ENCODE measurements around the gene SLC1A4. TPM values are rescaled to one million over a fixed set of nuclear protein-coding genes. Genes with fewer than 3 reads are reported as not detected.

Gene SLC1A4
- total RNA-seq, 1 donor from 2014 or later, result 41.4 TPM

GRCh38 chr2:65070172-65070830 is 81.1 kb downstream of the SLC1A4 start:
- no peak for TF ChIP-seq CTCF (IDR thresholded peaks at IDR 0.05; ENCODE audit: unreplicated experiment)

GRCh38 chr2:65070856-65071255 is 81.7 kb downstream of the SLC1A4 start:
- H3K27me3 Mint-ChIP-seq (ENCODE audit: unreplicated experiment), result peaks cover 16% of the 10 kb centered on the region
- H3K27ac Mint-ChIP-seq (ENCODE audit: unreplicated experiment), result peak overlapping the region; percentile 89
- H3K9me3 Mint-ChIP-seq (ENCODE audit: unreplicated experiment), result no peaks in the 10 kb centered on the region
- peaks cover 68% of the 10 kb centered on the region for H3K4me1 Mint-ChIP-seq (ENCODE audit: unreplicated experiment)
- H3K36me3 Mint-ChIP-seq (ENCODE audit: low read depth, unreplicated experiment), result peaks cover 50% of the 10 kb centered on the region
- no peak for TF ChIP-seq CTCF (IDR thresholded peaks at IDR 0.05; ENCODE audit: unreplicated experiment)
- H3K4me3 Mint-ChIP-seq (ENCODE audit: unreplicated experiment), result peak overlapping the region; percentile 77
- DNase-seq (ENCODE audit: low spot score), result no peak

More at GRCh38 chr2:65070172-65070830, 81.1 kb downstream of the SLC1A4 start:
- DNase-seq (ENCODE audit: low spot score), result no peak
- H3K4me3 Mint-ChIP-seq (ENCODE audit: unreplicated experiment), result peak overlapping the region; percentile 77
- no peaks in the 10 kb centered on the region for H3K9me3 Mint-ChIP-seq (ENCODE audit: unreplicated experiment)
- H3K27ac Mint-ChIP-seq (ENCODE audit: unreplicated experiment), result peak overlapping the region; percentile 89
- H3K4me1 Mint-ChIP-seq (ENCODE audit: unreplicated experiment), result peaks cover 62% of the 10 kb centered on the region
- peaks cover 45% of the 10 kb centered on the region for H3K36me3 Mint-ChIP-seq (ENCODE audit: low read depth, unreplicated experiment)
- H3K27me3 Mint-ChIP-seq (ENCODE audit: unreplicated experiment), result peaks cover 13% of the 10 kb centered on the region

GRCh38 chr2:65071499-65072180 is 82.4 kb downstream of the SLC1A4 start:
- Mint-ChIP-seq H3K9me3 (ENCODE audit: unreplicated experiment) (no peaks in the 10 kb centered on the region), H3K4me1 (ENCODE audit: unreplicated experiment) (peaks cover 75% of the 10 kb centered on the region), H3K4me3 (ENCODE audit: unreplicated experiment) (no peak overlapping the region), H3K36me3 (ENCODE audit: low read depth, unreplicated experiment) (peaks cover 56% of the 10 kb centered on the region), H3K27me3 (ENCODE audit: unreplicated experiment) (peaks cover 16% of the 10 kb centered on the region), H3K27ac (ENCODE audit: unreplicated experiment) (no peak overlapping the region)
- peak; percentile 28 for DNase-seq (ENCODE audit: low spot score)
- peak; percentile 25 for TF ChIP-seq CTCF (IDR thresholded peaks at IDR 0.05; ENCODE audit: unreplicated experiment)

GRCh38 chr2:65072181-65072970 is 83.2 kb downstream of the SLC1A4 start:
- Mint-ChIP-seq H3K9me3 (ENCODE audit: unreplicated experiment) (no peaks in the 10 kb centered on the region), H3K4me3 (ENCODE audit: unreplicated experiment) (peak overlapping the region; percentile 17), H3K27me3 (ENCODE audit: unreplicated experiment) (peaks cover 16% of the 10 kb centered on the region), H3K27ac (ENCODE audit: unreplicated experiment) (no peak overlapping the region), H3K36me3 (ENCODE audit: low read depth, unreplicated experiment) (peaks cover 59% of the 10 kb centered on the region), H3K4me1 (ENCODE audit: unreplicated experiment) (peaks cover 76% of the 10 kb centered on the region)
- TF ChIP-seq CTCF (IDR thresholded peaks at IDR 0.05; ENCODE audit: unreplicated experiment), result no peak
- DNase-seq (ENCODE audit: low spot score), result no peak

Other genes starting within 250 kb of the SLC1A4 start
- 63.3 TPM for gene CEP68, start 67.0 kb downstream of the SLC1A4 start, total RNA-seq (ENCODE audit: unreplicated experiment)
- 160 TPM for gene RAB1A, start 140.7 kb downstream of the SLC1A4 start, total RNA-seq (ENCODE audit: unreplicated experiment)
- 389 TPM for gene ACTR2, start 238.4 kb downstream of the SLC1A4 start, total RNA-seq (ENCODE audit: unreplicated experiment)